HG03432 (cell line): ENCODE data around the gene PLEKHG2.

Source experiments
- ATAC-seq: cut with Tn5 transposase; IDR thresholded peaks from one replicate; pipeline ENCODE4 v1.9.1; 2021; ENCODE audit warnings: mild to moderate bottlenecking, moderate library complexity; ENCODE audit not compliant: unreplicated experiment

PLEKHG2 gene

DNA sequence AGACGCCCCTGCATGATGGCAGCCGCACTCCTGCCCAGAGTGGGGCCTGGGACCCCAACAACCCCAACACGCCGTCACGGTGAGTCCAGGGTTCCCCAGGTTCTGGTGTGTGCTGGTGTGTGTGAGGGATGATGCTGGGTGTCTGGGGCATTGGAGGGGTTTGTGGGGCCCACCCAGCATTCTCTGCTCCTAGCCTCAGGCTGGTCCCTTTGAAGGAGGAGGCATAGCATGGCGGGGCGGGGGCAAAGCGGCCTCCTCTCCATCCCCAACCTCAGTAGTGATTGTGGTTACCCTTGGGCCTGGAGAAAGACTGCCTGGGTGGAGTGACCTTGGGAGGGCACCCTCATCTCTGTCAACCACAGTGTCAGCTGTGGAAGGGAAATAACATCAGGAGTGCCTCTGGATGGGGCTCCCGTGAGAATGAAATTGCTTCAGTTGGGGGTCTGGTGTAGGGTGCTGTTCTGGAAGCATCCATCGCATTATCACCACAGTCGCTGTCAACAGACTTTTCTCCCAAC, 61.0 kb downstream of the PLEKHG2 start:
- no peak for ATAC-seq

DNA sequence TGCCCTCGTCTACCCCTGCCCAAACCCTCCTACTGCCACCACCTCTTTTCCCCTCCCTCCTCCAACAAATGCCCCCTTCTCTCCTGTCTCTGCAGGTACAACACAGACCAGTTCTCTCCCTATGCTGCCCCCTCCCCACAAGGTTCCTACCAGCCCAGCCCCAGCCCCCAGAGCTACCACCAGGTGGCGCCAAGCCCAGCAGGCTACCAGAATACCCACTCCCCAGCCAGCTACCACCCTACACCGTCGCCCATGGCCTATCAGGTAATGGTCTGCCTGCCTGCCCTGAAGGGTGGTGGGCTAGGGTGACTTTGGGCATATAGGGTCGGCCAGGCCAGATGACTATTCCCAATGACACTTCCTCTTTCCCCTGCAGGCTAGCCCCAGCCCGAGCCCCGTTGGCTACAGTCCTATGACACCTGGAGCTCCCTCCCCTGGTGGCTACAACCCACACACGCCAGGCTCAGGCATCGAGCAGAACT, 61.7 kb downstream of the PLEKHG2 start:
- ATAC-seq = no peak

DNA sequence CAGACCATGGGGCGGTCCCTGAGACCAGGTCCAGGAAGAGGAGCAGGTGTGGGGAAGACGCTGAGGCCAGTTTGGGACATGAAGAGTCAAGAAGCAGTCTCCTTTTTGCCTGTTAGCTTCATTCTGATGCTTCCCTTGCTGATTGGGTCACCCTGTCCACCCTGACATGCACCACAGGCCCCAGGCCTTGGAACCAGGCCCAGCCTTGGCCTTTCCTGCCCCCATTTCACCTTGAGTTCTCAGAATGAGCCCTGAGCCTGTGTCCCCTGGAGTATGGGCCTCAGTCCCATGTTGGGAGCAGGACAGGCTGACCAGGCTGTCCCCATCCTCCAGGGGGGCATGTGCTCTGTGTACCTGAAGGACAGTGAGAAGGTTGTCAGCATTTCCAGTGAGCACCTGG, 63.3 kb downstream of the PLEKHG2 start:
- ATAC-seq = no peak
